Vagina (tissue), 2 donors: ENCODE data around the gene SLC25A12. TPM values are rescaled to one million over a fixed set of nuclear protein-coding genes. Genes with fewer than 3 reads are reported as not detected.

Experiments used
- DNase-seq, 2 donors: peaks; one replicate each; pipeline ENCODE4 v3.0.0-alpha.2; 2017; ENCODE audit errors: extremely low spot score in 2 of 2
- H3K27ac ChIP-seq: fragments of 200-600 bp; sonication (generic); one replicate; pipeline ENCODE4 v1.5.1; 2019
- H3K27me3 ChIP-seq: fragments of 200-600 bp; sonication (generic); one replicate; pipeline ENCODE4 v1.5.1; 2019
- H3K36me3 ChIP-seq, 2 donors: fragments of 200-600 bp; sonication (generic); one replicate each; pipeline ENCODE4 v1.5.1; 2017 to 2019
- H3K4me1 ChIP-seq: fragments of 200-600 bp; sonication (generic); one replicate; pipeline ENCODE4 v1.5.1; 2019
- H3K4me3 ChIP-seq, 2 donors: fragments of 200-600 bp; sonication (generic); 1 replicate in 1 of 2; 2 replicates in 1 of 2; pipeline ENCODE4 v1.5.1; 2016 to 2019
- H3K9me3 ChIP-seq: fragments of 200-600 bp; sonication (generic); one replicate; pipeline ENCODE4 v1.5.1; 2019
- CTCF ChIP-seq, 3 experiments: fragments of 450-650 bp in 2 of 3; fragments of 200-600 bp in 1 of 3; sonication (generic) in 1 of 3; IDR thresholded peaks; one replicate each; pipeline ENCODE4 v1.5.1; 2017 to 2019; ENCODE audit warnings: antibody characterized with exemption in 3 of 3, mild to moderate bottlenecking in 2 of 3, moderate library complexity in 2 of 3
- POLR2A ChIP-seq, 2 donors: fragments of 450-650 bp; IDR thresholded peaks; one replicate each; pipeline ENCODE4 v1.6.1; 2017; ENCODE audit warnings: antibody characterized with exemption in 2 of 2, mild to moderate bottlenecking in 2 of 2, moderate library complexity in 2 of 2
- POLR2AphosphoS5 ChIP-seq, 2 donors: sonication (generic); formaldehyde crosslinking; IDR thresholded peaks; one replicate each; pipeline ENCODE4 v1.9.0; 2017; ENCODE audit warnings: antibody characterized with exemption in 2 of 2, mild to moderate bottlenecking in 2 of 2, low read depth in 1 of 2; ENCODE audit not compliant: insufficient read depth in 1 of 2
- intact Hi-C: fragments of 100-400 bp; cut with DNase I; formaldehyde crosslinking; loops from one replicate; pipeline ENCODE4 v1.15.1; 2023
- total RNA-seq: library from RNA; depleted of rRNA; stranded (reverse); fragments of >200 nt; gene quantifications from one replicate; pipeline ENCODE4 v1.2.3, GENCODE V29; 2016

The SLC25A12 gene
- total RNA-seq, 1 donor from 2014 or later = 26.0 TPM

- no peak overlapping the region for H3K4me3 ChIP-seq
- H3K9me3 ChIP-seq = no peaks in the 10 kb centered on the region
- DNase-seq = no peak
- H3K36me3 ChIP-seq = peaks cover 6 to 48% of the 10 kb centered on the region in 2 donors
- no peaks in the 10 kb centered on the region for H3K27me3 ChIP-seq
- H3K27ac ChIP-seq = no peak overlapping the region
- intact Hi-C loops = no loop called here
- no peaks in the 10 kb centered on the region for H3K4me1 ChIP-seq
- TF ChIP-seq POLR2AphosphoS5 (IDR thresholded peaks at IDR 0.05; ENCODE audit: insufficient read depth in 1 of 2, low read depth in 1 of 2) (no peak), CTCF (IDR thresholded peaks at IDR 0.05) (no peak), POLR2A (IDR thresholded peaks at IDR 0.05) (no peak)
These were observed 64.0 kb downstream of the SLC25A12 start for GRCh38 chr2:171830039-171830438.

- Histone ChIP-seq H3K36me3 (peaks cover 0 to 5% of the 10 kb centered on the region in 2 donors), H3K27me3 (no peaks in the 10 kb centered on the region), H3K4me1 (no peaks in the 10 kb centered on the region), H3K9me3 (no peaks in the 10 kb centered on the region), H3K27ac (no peak overlapping the region), H3K4me3 (no peak overlapping the region)
- TF ChIP-seq CTCF (IDR thresholded peaks at IDR 0.05) = no peak
- TF ChIP-seq POLR2AphosphoS5 (IDR thresholded peaks at IDR 0.05; ENCODE audit: insufficient read depth in 1 of 2, low read depth in 1 of 2) = no peak
- no peak for TF ChIP-seq POLR2A (IDR thresholded peaks at IDR 0.05)
- intact Hi-C loops = no loop called here
- DNase-seq = no peak
These were observed 70.0 kb downstream of the SLC25A12 start for GRCh38 chr2:171824086-171824485.

GRCh38 chr2:171822525-171823322, 71.3 kb downstream of the SLC25A12 start:
- no peak for DNase-seq
- H3K27ac ChIP-seq = no peak overlapping the region
- no peak overlapping the region for H3K4me3 ChIP-seq
- H3K4me1 ChIP-seq = no peaks in the 10 kb centered on the region
- no peaks in the 10 kb centered on the region for H3K9me3 ChIP-seq
- H3K27me3 ChIP-seq = no peaks in the 10 kb centered on the region
- intact Hi-C loops = no loop called here
- TF ChIP-seq POLR2A (IDR thresholded peaks at IDR 0.05) (no peak), CTCF (IDR thresholded peaks at IDR 0.05) (no peak), POLR2AphosphoS5 (IDR thresholded peaks at IDR 0.05; ENCODE audit: insufficient read depth in 1 of 2, low read depth in 1 of 2) (no peak)
- peaks cover 0 to 5% of the 10 kb centered on the region in 2 donors for H3K36me3 ChIP-seq

- no peaks in the 10 kb centered on the region for H3K27me3 ChIP-seq
- no peak overlapping the region for H3K27ac ChIP-seq
- DNase-seq = no peak
- H3K36me3 ChIP-seq = no peaks in the 10 kb centered on the region
- no peaks in the 10 kb centered on the region for H3K9me3 ChIP-seq
- TF ChIP-seq POLR2AphosphoS5 (IDR thresholded peaks at IDR 0.05; ENCODE audit: insufficient read depth in 1 of 2, low read depth in 1 of 2) (no peak), POLR2A (IDR thresholded peaks at IDR 0.05) (no peak), CTCF (IDR thresholded peaks at IDR 0.05) (no peak)
- no peaks in the 10 kb centered on the region for H3K4me1 ChIP-seq
- no peak overlapping the region for H3K4me3 ChIP-seq
- intact Hi-C loops = loop anchor here (10.0 kb wide), 1 partner anchor 285 kb away; the partner anchor contains the start of gene DLX2
These were observed 74.6 kb downstream of the SLC25A12 start for GRCh38 chr2:171819453-171819852.

GRCh38 chr2:171814883-171815282, 79.2 kb downstream of the SLC25A12 start:
- TF ChIP-seq POLR2A (IDR thresholded peaks at IDR 0.05) = no peak
- TF ChIP-seq POLR2AphosphoS5 (IDR thresholded peaks at IDR 0.05; ENCODE audit: insufficient read depth in 1 of 2, low read depth in 1 of 2) = no peak
- no peak for TF ChIP-seq CTCF (IDR thresholded peaks at IDR 0.05)

More at GRCh38 chr2:171814883-171815282, 79.2 kb downstream of the SLC25A12 start:
- Histone ChIP-seq H3K27me3 (no peaks in the 10 kb centered on the region), H3K4me3 (no peak overlapping the region), H3K9me3 (no peaks in the 10 kb centered on the region), H3K36me3 (no peaks in the 10 kb centered on the region), H3K4me1 (no peaks in the 10 kb centered on the region), H3K27ac (no peak overlapping the region)
- intact Hi-C loops = loop anchor here (10.0 kb wide), 1 partner anchor 290 kb away; the partner anchor contains the start of gene DLX2
- DNase-seq = no peak
